HG03432 (cell line): ENCODE results near the gene TRMT61A.

Source experiments
- ATAC-seq: cut with Tn5 transposase; IDR thresholded peaks from one replicate; pipeline ENCODE4 v1.9.1; 2021; ENCODE audit warnings: mild to moderate bottlenecking, moderate library complexity; ENCODE audit not compliant: unreplicated experiment

The TRMT61A gene

DNA sequence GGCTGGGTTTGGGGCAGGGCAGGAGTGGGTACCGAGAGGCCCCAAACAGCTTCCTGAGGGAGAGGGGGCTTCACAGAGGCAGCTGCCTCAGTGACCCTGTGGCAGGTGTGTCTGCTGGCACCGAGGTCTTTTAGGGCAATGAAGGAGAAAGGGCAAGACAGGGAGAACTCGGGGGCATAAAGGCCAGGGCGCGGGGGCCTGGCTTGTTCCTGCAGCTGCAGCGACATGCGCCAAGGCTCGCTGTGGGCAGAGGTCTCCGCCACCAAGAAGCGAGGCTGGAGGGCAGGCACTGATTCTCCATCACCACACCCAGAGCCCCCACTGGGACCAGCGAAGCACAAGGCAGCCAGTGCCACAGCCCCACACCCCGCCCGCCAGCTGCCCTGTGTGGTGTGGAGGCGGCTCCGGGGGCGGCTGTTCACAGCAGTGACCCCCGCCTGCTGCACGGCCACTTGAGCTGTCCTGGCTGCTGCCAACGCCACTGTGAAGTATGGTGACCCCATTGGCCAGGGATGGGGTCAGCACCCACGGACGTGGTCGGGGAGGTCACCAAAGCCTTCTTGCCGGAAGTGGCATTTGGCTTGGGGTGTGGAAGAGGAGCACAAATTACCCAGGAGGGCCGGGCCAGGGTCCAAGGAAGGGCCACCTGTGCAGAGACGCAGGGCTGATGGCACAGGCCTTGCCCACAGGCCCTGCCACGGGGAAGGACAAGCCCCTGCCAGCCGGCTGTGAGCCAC is 17.1 kb downstream of the TRMT61A start:
- ATAC-seq: no peak

DNA sequence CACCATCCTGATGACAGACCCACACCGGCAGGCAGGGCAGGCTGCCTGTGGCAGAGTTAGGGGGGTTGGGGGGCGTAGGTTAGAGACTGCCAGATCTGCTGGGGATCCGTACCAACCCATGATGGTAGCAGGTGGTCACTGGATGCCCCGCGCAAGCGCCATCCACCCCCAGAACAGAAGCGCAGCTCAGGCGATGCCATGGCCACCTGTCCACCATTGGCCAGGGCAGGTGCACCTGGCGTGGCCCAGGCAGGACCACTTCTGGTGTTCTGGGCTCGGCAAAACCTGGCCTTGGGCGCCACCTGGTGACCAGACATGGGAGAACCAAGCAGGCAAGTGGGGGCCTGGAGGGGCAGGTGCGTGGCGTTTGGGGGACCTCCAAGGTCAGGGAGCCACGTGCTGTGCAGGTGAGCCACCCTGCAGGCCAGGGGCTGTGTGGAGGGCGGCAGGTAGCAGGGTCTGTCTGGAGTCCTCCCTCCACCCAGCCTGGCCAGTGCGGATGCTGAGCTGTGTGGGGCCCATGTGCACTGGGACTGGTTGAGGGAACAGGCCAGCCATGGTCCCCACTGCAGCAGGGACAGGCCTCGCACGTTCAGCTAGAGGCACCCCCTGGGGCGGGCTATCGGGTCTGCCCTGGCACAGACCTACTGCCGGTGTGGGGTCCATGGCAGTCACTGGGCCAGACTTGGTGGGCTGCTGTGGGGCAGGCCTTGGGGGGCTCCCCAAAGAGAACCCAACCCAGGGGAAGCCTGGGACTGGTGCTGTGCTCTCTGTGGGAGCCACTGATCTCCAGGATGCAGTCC is 17.9 kb downstream of the TRMT61A start:
- ATAC-seq: no peak

GRCh38 chr14:103547455-103547940 is 18.5 kb downstream of the TRMT61A start:
- no peak for ATAC-seq

GRCh38 chr14:103547941-103548462 is 19.0 kb downstream of the TRMT61A start:
- no peak for ATAC-seq

GRCh38 chr14:103548463-103549351 is 19.7 kb downstream of the TRMT61A start:
- ATAC-seq: no peak

DNA sequence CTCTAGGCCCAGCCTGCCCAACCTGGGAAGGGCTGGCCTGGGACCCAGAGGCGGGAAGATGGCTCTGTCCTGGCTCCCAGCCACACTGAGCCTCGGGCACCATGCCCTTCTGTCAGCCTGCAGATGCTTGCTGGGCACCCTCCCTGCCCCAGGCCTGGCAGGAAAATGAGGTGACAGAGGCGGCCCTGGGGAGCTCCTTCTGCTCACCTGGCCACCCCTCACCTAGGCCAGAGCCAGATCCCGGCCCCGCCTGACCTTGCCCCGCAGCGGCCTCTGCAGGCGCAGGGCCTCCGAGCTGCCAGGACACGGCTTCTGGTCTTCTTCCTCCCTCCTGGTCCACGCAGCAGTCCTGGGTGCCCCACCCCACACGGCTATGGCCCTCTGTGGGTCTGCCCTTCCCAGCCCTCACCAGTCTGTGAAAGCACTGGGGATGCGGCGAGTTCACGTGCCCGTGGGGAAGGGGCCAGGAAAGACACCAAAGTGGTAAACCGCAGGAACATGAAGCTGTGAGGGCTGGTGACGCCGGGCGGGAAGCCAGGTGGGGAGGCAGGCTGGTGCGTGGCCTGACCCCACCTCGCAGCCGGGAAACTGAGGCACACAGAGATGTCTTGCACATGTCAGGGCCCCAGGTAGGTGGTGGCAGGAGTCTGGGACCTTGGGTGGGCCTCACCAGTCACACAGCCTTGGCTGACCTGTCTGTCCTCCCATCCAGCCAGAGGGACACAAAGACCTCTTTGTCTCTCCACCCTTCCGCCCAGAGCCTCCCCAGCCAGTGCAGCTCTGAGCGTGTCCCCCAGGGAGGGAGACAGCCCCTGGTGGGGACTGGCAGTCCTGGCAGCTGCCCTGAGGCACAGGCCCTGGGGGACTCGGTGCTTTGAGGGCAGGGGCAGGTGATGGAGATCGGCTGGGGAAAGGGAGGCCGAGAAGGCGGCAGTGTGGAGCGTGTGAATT is 20.6 kb downstream of the TRMT61A start:
- ATAC-seq: no peak

- no peak for ATAC-seq
Observed at GRCh38 chr14:103550451-103551337, 21.7 kb downstream of the TRMT61A start.

- no peak for ATAC-seq
Observed at GRCh38 chr14:103551338-103551762, 22.4 kb downstream of the TRMT61A start.

- no peak for ATAC-seq
Observed at GRCh38 chr14:103552011-103552845, 23.2 kb downstream of the TRMT61A start.

DNA sequence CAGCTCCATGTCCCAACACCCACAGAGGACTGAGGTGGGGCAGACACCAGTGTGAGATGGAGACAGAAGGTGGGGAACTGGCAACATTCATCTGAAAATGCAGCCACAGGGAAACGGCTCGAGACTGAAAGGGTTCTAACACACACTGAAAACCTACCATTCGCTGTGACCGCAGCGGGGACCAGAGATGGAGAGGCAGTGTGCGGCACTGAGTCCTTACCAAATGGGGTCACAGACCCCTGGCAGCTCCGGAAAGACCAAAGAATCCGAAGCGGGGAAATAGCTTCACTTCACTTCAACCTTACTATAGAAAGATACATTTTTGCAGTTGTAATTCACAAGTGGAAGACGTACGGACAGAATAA is 23.8 kb downstream of the TRMT61A start:
- no peak for ATAC-seq

DNA sequence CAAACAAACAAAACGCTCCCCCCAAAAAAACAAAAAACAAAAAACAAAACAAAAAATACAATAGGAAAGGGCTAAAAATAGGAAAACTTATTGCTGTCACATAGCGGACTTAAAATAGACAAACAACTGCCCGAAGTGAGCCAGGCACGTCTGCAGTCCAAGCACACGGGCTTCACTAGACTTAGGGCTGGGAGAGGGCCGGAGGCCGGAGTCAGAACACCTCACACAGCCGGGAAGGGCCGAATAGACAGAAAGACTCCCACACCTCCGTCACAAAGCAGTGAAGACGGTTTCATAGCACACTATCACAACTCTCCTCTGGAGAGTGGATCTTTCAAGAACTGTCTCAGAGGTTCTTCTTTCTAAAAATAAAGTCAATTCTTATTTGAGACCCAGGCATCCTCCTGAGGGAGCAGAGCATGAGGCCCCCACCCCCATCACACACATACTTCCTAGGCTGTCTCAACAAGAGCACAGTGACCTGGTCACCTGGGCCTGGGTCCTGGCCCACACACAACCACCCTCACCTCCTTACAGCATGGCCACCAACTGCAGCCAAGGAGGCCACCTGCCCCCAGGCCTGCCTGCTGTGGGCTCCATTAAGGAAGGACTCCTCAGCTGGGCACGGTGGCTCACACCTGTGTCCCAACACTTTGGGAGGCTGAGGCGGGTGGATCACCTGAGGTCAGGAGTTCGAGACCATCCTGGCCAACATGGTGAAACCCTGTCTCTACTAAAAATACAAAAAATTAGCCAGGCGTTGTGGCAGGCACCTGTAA is 26.8 kb downstream of the TRMT61A start:
- no peak for ATAC-seq

- ATAC-seq: no peak
Observed at GRCh38 chr14:103556946-103557758, 28.2 kb downstream of the TRMT61A start.

DNA sequence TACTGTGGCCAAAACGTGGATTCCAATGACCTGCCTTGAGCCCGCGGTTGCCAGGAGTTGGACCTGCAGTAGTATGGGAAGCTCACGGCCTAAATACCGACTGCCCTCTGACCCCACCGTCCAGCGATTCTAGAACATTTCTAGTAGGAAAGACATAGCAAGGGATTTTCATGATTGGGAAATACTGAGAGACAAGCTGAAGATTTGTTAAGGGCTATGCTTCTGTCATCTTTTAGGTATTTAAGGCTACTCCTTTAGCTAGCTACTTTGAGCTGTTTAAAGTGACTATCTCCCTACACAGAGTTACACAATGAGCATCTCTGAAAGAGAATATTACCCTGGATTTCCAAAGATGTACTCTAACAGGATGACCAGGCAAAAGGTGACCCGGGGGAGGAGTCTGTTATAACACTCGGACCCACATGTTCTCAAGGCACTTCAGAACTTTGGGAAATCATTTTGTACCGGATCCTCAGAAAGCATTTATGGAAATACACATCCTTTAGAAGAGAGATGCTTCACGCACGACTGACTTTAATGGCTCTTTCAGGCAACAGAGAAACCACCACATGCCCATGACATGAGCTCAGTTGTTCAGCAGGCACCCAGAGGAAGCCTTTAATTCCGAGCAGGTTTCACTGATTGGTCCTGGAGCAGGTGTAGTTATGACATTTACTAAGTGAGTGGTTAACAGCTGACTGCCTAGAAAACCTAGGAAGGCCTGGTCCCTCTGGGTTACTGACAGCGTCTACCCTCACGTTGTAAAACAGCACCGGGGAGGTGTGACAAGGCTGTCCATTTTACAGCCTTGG is 29.3 kb downstream of the TRMT61A start:
- no peak for ATAC-seq

- ATAC-seq: no peak
Observed at GRCh38 chr14:103559766-103560165, 30.8 kb downstream of the TRMT61A start.

GRCh38 chr14:103560691-103561090 is 31.7 kb downstream of the TRMT61A start:
- ATAC-seq: no peak
